ENCODE results near the gene LCN15. TPM values are rescaled to one million over a fixed set of nuclear protein-coding genes. Genes with fewer than 3 reads are reported as not detected.

The LCN15 gene
- total RNA-seq, 4 donors from 2014 or later, result not detected

DNA sequence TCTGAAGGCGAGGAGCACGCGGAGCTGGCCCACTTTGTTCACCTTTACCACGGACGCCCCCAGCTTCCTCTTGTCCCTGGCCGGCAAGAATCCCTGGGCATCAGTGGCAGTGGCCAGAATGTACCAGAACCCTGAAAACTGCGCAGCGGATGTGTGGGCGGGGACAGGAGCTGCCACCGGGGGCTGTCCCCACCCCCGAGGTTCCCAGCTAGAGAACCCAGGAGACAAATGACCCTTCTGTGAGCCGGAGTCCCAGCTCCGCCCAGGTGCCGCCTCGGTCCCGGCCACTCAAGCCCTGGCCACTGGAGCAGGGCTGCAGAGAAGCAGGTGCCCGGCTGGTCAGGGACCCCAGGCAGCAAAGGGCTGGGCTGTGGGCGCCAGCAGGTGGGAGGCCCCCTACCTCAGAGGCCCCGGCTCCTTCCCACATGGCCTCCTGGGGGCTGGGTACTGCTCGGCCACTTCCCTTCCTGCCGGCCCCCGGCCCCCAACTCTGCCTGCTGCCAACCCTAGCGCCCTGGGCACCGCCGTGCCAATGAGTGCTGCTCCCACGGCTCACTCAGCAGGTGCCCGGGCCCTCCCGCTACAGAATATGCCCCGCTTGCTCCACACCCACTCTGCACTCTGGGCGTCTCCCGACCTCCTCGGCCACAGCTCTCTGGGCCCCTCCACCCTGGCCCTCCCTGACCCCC lies 22.3 kb downstream of the LCN15 start:
- peaks cover 24 to 34% (median 29%) of the 10 kb centered on the region in 3 donors for H3K4me1 ChIP-seq
- TF ChIP-seq, protein P1, sequence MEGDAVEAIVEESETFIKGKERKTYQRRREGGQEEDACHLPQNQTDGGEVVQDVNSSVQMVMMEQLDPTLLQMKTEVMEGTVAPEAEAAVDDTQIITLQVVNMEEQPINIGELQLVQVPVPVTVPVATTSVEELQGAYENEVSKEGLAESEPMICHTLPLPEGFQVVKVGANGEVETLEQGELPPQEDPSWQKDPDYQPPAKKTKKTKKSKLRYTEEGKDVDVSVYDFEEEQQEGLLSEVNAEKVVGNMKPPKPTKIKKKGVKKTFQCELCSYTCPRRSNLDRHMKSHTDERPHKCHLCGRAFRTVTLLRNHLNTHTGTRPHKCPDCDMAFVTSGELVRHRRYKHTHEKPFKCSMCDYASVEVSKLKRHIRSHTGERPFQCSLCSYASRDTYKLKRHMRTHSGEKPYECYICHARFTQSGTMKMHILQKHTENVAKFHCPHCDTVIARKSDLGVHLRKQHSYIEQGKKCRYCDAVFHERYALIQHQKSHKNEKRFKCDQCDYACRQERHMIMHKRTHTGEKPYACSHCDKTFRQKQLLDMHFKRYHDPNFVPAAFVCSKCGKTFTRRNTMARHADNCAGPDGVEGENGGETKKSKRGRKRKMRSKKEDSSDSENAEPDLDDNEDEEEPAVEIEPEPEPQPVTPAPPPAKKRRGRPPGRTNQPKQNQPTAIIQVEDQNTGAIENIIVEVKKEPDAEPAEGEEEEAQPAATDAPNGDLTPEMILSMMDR (IDR thresholded peaks at IDR 0.05), result no peak
- peak in 1 of 4 donors; percentile 15 for TF ChIP-seq POLR2A (IDR thresholded peaks at IDR 0.05)
- H3K36me3 ChIP-seq, result no peaks in the 10 kb centered on the region
- no peak overlapping the region for H3K27ac ChIP-seq
- peak overlapping the region in 3 of 4 donors; percentile 1 to 49 (median 18) for H3K4me3 ChIP-seq
- peaks cover 10 to 85% (median 20%) of the 10 kb centered on the region in 4 donors for H3K27me3 ChIP-seq
- intact Hi-C loops (cut with DNase I), result no loop called here
- no peak for DNase-seq
- H3K9me3 ChIP-seq, result no peaks in the 10 kb centered on the region
- WGBS, 2 donors, result 21 to 25% methylated on average over 8 to 13 of the region's 32 CpGs

DNA sequence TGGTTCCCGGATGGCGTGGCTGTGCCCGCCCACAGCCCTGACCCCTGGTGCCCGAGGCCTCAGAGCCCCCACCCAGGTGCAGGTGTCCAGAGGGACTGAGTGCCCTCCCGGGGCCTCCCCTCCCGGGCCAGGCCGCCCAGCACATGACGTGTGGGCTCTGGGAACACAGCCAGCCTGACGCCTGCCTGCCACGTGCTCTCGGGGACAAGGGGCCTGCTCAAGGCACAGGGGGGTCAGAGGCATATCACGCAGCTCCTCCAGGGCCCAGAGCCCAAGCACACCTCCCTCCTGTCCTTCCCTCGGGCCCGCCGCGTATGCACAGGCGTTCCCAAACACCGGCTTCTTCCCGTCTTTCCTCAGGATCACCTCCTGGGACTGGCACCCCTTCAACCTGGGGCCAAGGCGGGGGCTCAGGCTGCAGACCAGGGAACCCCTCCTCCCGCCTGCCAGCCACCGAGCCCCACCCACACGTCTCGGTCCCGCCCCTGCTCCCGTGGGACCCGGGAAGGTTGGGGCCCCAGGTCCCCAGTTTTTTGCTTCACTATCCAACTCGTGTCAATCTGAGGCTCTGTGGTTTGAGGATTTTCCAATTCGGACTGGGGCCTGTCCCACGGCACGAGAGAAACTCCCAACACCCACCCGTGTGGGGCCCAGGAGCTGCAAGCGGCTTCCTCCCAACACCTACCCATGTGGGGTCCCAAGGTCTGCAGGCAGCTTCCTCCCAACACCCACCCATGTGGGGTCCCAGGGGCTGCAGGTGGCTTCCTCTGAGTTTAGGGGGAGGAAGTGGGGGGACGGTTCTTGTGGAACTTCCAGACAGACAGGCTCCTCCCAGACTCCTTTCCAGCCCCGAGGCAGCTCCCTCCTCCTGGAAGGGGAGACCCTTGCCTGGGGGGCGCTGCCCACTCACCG lies 23.1 kb downstream of the LCN15 start:
- no peak overlapping the region for H3K27ac ChIP-seq
- peaks cover 10 to 80% (median 20%) of the 10 kb centered on the region in 4 donors for H3K27me3 ChIP-seq
- intact Hi-C loops (cut with DNase I), result no loop called here
- H3K36me3 ChIP-seq, result no peaks in the 10 kb centered on the region
- WGBS, 2 donors, result 4 to 18% methylated on average over 16 to 18 of the region's 37 CpGs
- no peaks in the 10 kb centered on the region for H3K9me3 ChIP-seq
- H3K4me3 ChIP-seq, result peak overlapping the region in 3 of 4 donors; percentile 1 to 49 (median 18)
- no peak for TF ChIP-seq POLR2A (IDR thresholded peaks at IDR 0.05)
- TF ChIP-seq, protein P1 (IDR thresholded peaks at IDR 0.05), result no peak
- DNase-seq, result no peak
- H3K4me1 ChIP-seq, result peaks cover 24 to 34% (median 29%) of the 10 kb centered on the region in 3 donors

- no peak for TF ChIP-seq POLR2A (IDR thresholded peaks at IDR 0.05)
- TF ChIP-seq, protein P1 (IDR thresholded peaks at IDR 0.05), result no peak
- H3K4me3 ChIP-seq, result no peak overlapping the region
- no peaks in the 10 kb centered on the region for H3K36me3 ChIP-seq
- H3K27ac ChIP-seq, result no peak overlapping the region
- peaks cover 10 to 75% (median 20%) of the 10 kb centered on the region in 4 donors for H3K27me3 ChIP-seq
- intact Hi-C loops (cut with DNase I), result no loop called here
- H3K4me1 ChIP-seq, result peaks cover 24 to 34% (median 29%) of the 10 kb centered on the region in 3 donors
- 71 to 78% methylated on average over 11 to 12 of the region's 16 CpGs for WGBS, 2 donors
- DNase-seq, result no peak
- H3K9me3 ChIP-seq, result no peaks in the 10 kb centered on the region
These were observed 23.8 kb downstream of the LCN15 start for GRCh38 chr9:136740491-136740890.

DNA sequence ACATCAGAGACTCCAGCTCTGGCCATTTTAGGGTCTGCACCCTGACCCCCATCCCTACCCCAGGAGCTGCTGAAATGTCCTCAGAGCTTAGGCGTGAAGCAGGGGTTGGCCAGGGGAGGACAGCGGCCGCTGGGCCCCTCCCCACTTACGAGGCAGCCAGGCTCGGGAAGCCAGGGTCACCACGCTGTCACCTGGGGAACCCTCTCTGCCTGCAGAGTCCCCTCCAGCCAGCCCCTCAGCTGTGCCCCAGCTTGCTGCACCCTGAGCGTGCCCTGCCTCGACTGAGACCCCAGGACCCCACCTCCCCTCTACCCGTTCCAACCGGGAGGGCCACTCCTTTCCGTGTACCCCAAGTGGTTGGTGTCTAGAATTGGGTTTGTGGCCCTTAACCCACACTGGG lies 24.2 kb downstream of the LCN15 start:
- Histone ChIP-seq H3K9me3 (no peaks in the 10 kb centered on the region), H3K4me3 (no peak overlapping the region), H3K27ac (no peak overlapping the region), H3K27me3 (peaks cover 10 to 71% (median 20%) of the 10 kb centered on the region in 4 donors), H3K36me3 (no peaks in the 10 kb centered on the region), H3K4me1 (peaks cover 24 to 34% (median 29%) of the 10 kb centered on the region in 3 donors)
- intact Hi-C loops (cut with DNase I), result no loop called here
- 89 to 100% methylated on average over 2 to 3 of the region's 11 CpGs for WGBS, 2 donors
- DNase-seq, result no peak
- TF ChIP-seq POLR2A (IDR thresholded peaks at IDR 0.05), result no peak
- TF ChIP-seq, protein P1 (IDR thresholded peaks at IDR 0.05), result no peak

DNA sequence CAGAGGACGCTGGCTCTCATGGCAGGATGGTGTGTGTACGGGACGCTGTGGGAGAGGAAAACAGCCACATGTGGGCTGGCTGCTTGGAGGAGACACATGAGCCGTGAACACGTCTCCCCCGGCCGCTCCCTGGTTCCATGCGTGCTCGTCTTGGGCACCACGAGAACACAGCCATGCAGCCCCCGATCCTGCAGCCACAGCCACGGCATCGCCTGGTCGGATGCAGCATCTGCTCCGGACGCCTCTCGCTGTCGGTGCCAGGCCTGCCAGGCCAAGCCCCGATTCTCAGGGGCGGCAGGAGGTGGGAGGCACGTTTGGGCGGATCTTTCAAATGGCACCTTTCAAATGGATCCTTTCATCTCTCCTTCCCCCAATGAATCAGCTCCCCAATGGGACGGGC lies 24.8 kb downstream of the LCN15 start:
- no peak overlapping the region for H3K27ac ChIP-seq
- H3K36me3 ChIP-seq, result no peaks in the 10 kb centered on the region
- no peaks in the 10 kb centered on the region for H3K9me3 ChIP-seq
- H3K27me3 ChIP-seq, result peaks cover 10 to 66% (median 20%) of the 10 kb centered on the region in 4 donors
- peaks cover 24 to 34% (median 29%) of the 10 kb centered on the region in 3 donors for H3K4me1 ChIP-seq
- DNase-seq, result no peak
- intact Hi-C loops (cut with DNase I), result no loop called here
- 64 to 81% methylated on average over 5 to 20 of the region's 23 CpGs for WGBS, 2 donors
- H3K4me3 ChIP-seq, result no peak overlapping the region
- no peak for TF ChIP-seq POLR2A (IDR thresholded peaks at IDR 0.05)
- TF ChIP-seq, protein P1 (IDR thresholded peaks at IDR 0.05), result no peak
